Stimulated activated CD4-positive, alpha-beta T cell treated with anti-CD3 and anti-CD28 coated beads, Interleukin-15, amount 100 ng/mL, for 1 hour (primary cell): Measurements from ENCODE around the gene ENPP3.
"Not testable (repeated sequence)": the region's sequence is repeated elsewhere in the genome, so short reads cannot be mapped to it uniquely, and the experiment has no call there.

Experiments used
- DNase-seq, 2 donors: peaks; one replicate each; pipeline ENCODE4 v3.0.0-alpha.2; 2020; ENCODE audit warnings: low read depth in 1 of 2, low spot score in 1 of 2

The ENPP3 gene

GRCh38 chr6:131733376-131734016, 96.4 kb downstream of the ENPP3 start:
- DNase-seq = no peak

DNA sequence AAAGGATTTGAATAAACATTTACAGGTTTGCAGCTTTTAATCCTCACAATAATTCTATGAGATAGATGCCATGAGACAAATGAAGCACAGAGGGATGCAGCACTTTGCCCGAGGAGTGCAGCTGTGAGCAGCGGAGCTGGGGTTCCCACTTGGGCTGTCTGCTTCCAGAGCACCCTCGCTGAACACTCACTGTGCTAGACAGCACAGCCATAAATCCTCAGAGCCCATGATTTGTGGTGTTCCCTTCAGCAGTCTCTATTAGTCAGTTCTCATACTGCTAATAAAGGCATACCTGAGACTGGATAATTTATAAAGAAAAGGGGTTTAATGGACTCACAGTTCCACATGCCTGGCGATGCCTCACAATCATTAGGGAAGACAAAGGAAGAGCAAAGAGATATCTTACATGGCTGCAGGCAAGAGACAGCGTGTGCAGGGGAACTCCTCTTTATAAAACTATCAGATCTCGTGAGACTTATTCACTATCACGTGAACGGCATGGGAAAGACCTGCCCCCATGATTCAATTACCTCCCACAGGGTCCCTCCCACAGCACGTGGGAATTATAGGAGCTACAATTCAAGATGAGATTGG, 99.0 kb downstream of the ENPP3 start:
- no peak for DNase-seq

GRCh38 chr6:131736811-131737210, 99.7 kb downstream of the ENPP3 start:
- no peak for DNase-seq

- no peak for DNase-seq
These were observed 102.0 kb downstream of the ENPP3 start for GRCh38 chr6:131739136-131739535.

DNA sequence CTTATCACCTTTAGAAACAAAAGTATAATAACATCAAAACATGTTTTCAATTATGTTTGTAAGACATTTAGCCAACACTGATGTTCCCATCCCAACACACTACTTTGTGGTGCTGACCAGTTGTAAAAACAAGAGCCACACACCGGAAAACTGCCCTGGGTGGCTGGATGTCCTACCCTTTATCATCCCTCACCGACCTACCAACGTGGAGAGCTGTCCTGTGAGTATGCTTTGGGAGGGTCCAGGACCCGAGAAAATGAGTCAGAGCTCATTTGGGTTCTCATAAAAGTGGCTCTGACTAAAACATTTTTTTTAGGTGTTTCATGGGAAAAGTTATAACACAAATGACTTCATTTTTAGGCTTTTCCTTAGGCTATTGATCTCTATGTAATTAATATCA, 103.1 kb downstream of the ENPP3 start:
- no peak for DNase-seq

- DNase-seq = no peak
These were observed 104.7 kb downstream of the ENPP3 start for GRCh38 chr6:131741688-131742393.

- DNase-seq = no peak
These were observed 107.6 kb downstream of the ENPP3 start for GRCh38 chr6:131744432-131745287.

GRCh38 chr6:131745476-131745875, 108.4 kb downstream of the ENPP3 start:
- DNase-seq = no peak

DNA sequence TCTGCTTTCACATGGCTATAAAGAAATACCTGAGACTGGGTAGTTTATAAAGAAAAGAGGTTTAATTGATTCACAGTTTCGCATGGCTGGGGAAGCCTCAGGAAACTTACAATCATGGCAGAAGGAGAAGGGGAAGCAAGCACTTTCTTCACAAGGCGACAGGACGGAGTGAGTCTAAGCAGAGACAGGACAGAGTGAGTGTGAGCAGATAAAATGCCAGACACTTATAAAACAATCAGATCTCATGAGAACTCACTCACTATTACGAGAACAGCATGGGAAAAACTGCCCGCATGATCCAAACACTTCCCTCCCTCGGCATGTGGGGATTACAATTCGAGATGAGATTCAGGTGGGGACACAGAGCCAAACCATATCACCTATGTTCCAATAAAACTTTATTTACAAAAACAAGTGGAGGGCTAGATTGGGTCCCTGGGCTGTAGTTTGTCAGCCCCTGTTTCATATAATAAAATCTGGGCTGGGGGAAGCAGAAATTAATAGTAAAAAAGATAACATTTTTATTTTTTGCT, 110.8 kb downstream of the ENPP3 start:
- no peak for DNase-seq

DNA sequence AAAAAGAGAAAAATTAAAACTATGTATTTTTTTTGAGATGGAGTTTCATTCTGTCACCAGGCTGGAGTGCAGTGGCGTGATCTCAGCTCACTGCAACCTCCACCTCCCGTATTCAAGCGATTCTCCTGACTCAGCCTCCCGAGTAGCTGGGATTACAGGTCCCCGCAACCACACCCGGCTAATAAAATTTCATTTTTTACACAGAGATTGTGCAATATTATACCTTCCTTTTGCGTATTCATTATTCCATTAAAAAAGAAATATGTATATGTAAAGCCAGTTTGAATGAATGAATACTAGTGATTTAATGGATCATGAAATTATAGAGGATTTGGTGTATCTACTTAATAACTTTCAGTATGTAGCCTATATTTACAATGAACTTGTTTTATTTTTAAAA, 111.9 kb downstream of the ENPP3 start:
- no peak for DNase-seq

GRCh38 chr6:131751012-131751715, 114.1 kb downstream of the ENPP3 start:
- not testable (repeated sequence) for DNase-seq

DNA sequence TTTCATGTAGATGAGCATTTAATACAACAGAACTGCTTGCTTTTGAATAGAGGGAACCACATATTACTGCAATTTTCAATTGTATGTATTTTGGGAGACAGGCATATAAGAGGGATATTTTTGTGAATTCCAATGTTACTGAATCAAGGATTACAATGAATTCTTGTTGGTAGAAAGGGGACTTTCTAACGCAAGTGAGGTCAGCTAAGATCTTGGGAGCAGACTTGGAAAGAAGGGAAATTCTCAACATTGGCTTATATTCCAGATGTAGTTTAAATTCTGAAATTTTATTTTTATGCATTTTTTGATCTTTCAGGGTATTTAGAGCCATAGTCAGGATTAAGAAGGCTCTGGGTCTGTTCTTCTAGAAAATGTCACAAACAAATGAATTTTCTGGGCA, 117.0 kb downstream of the ENPP3 start:
- DNase-seq = no peak

DNA sequence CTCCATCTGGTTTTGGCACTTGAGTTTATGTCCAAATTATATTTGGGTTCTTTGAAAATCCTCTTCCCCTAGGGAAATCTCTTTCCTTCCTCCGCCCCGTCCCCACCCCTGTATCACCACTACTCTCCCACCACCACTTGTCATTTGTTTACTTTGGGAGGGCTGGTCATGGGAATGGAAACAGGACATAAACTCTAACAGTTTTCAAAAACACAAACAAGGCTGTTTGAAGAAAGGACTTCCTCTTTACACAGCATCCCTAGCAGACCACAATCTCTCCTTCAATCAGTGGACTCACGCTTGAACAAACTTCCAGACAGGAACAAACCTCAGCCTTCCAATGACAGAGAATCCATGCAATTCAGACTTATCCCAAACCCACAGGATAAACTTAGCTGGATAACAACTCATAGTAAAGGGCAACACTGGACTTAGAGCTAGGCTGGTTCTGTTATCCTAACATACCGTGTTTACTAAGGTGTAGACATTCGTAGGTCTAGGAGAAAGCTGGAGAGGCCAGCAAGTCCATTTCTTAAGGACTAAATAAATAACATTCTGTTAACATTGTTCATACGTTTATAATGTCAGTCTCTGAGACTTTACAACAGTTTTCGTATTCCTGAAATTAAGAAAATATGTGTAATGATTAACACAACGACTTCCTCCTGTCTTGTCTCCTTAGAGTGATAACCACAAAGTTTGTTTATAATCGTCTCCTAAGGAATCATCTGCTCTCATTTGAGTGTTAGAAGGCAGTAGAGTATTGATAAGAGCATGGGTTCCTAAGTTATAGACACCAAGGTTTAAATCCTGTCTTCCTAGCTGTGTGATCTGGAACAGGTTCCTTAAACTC, 117.8 kb downstream of the ENPP3 start:
- no peak for DNase-seq

DNA sequence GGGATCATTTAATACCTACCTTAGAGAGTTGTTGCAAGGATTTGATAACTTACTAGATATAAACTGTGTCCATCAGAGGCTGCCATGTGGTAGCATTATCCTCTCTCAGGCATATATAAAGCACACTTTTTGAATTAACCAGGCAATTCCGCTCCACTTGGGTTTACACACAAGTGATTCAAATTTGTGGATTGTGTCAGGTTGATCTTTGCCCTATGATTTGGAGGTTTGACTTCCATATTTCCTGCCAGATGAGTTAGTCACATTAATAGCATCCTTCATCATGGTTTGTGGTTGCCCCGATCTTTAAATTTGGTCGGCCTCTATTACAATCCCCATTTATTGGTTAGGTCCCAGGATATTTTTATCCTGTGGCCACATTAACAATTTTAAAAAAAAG, 118.5 kb downstream of the ENPP3 start:
- no peak for DNase-seq

GRCh38 chr6:131756039-131756438, 118.9 kb downstream of the ENPP3 start:
- DNase-seq = no peak

DNA sequence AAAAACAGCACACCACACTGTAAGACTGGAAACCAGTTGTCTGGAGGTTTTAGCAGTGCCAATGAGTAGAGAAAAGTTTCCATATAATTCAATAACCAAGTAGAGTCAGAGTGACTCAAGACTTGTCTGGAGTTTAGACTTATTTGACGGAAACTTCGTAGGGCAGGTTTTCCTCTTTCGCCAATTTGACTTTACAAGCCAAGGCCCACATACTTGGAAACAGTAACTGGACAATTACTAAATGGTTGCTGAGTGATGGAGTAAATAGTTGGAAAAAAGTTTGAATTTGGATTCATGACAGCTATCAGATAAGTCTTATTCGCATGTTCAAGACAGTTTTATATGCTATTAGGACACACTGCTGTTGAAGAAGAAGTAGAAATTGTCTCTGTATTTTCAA, 121.8 kb downstream of the ENPP3 start:
- no peak for DNase-seq

- no peak for DNase-seq
These were observed 124.1 kb downstream of the ENPP3 start for GRCh38 chr6:131761060-131761761.

DNA sequence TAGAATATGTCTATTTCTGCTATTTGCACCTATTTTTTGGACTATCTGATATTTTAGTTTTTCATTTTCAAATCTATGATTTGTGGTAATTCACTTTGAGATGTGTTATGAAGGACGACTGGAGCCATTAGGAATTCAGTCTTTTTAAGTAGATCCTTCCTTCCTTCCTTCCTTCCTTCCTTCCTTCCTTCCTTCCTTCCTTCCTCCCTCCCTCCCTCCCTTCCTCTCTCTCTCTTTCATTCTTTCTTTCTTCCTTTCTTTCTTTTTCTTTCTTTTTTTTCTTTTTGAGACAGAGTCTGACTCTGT, 124.6 kb downstream of the ENPP3 start:
- DNase-seq = no peak

- DNase-seq = no peak
These were observed 125.9 kb downstream of the ENPP3 start for GRCh38 chr6:131762984-131763383.
